Caco-2 (cell line): ENCODE results near the gene RAB19. TPM values are rescaled to one million over a fixed set of nuclear protein-coding genes. Genes with fewer than 3 reads are reported as not detected.

Experiments used
- BruUV-seq: library from RNA; stranded (reverse); fragments of 400-500 nt; replicated peaks from 2 replicates; lab custom pipeline; 2021; lab: Mats Ljungman, UMichigan
- CTCF ChIA-PET: fragments of 300-600 bp; sonication (Branson Sonifier 250); formaldehyde crosslinking; loops from one replicate; lab custom pipeline; 2022; ENCODE audit warnings: antibody characterized with exemption; lab: Charles Lee
- POLR2A ChIA-PET: fragments of 300-600 bp; sonication (Branson Sonifier 250); formaldehyde crosslinking; loops from one replicate; lab custom pipeline; 2022; ENCODE audit warnings: antibody characterized with exemption; lab: Charles Lee
- DNase-seq, 2 experiments: peaks; one replicate each; pipeline versions ENCODE4 v3.0.0 to v3.0.0-alpha.2; 2020 to 2022
- H3K27me3 ChIP-seq: replicated peaks from 2 replicates; pipeline ENCODE4 v1.6.0; 2011; ENCODE audit warnings: low read length; ENCODE audit not compliant: control insufficient read depth, insufficient read depth
- H3K36me3 ChIP-seq: 2 replicates; pipeline ENCODE4 v1.5.1; 2011; ENCODE audit warnings: low read length; ENCODE audit not compliant: control insufficient read depth, insufficient read depth
- H3K4me1 ChIP-seq: fragments of 250-450 bp; sonication (Bioruptor Pico); 2 replicates; pipeline ENCODE4 v1.5.1; 2020; ENCODE audit warnings: mild to moderate bottlenecking
- H3K4me3 ChIP-seq: 2 replicates; pipeline ENCODE4 v1.5.1; 2011; ENCODE audit warnings: low read depth, mild to moderate bottlenecking, control low read depth, low read length
- H3K9me3 ChIP-seq: fragments of 250-450 bp; sonication (Bioruptor Pico); 2 replicates; pipeline ENCODE4 v1.5.1; 2020; ENCODE audit warnings: mild to moderate bottlenecking, moderate library complexity
- H3K27ac Mint-ChIP-seq: one replicate; pipeline ENCODE4 v1.8.0; 2022; ENCODE audit warnings: mixed read lengths; ENCODE audit not compliant: unreplicated experiment
- H3K27me3 Mint-ChIP-seq: one replicate; pipeline ENCODE4 v1.8.0; 2022; ENCODE audit warnings: mixed read lengths; ENCODE audit not compliant: insufficient read depth, unreplicated experiment
- H3K36me3 Mint-ChIP-seq: one replicate; pipeline ENCODE4 v1.8.0; 2022; ENCODE audit warnings: mild to moderate bottlenecking, mixed read lengths; ENCODE audit not compliant: insufficient read depth, unreplicated experiment
- H3K4me1 Mint-ChIP-seq: one replicate; pipeline ENCODE4 v1.8.0; 2022; ENCODE audit warnings: low read depth, mixed read lengths; ENCODE audit not compliant: unreplicated experiment
- H3K4me3 Mint-ChIP-seq: one replicate; pipeline ENCODE4 v1.8.0; 2022; ENCODE audit warnings: mild to moderate bottlenecking, moderate library complexity, mixed read lengths; ENCODE audit not compliant: unreplicated experiment
- H3K9me3 Mint-ChIP-seq: one replicate; pipeline ENCODE4 v1.8.0; 2022; ENCODE audit warnings: mixed read lengths; ENCODE audit not compliant: unreplicated experiment
- intact Hi-C: fragments of 100-400 bp; cut with micrococcal nuclease; formaldehyde crosslinking; loops from one replicate; pipeline ENCODE4 v1.10.0; 2022; ENCODE audit not compliant: unreplicated experiment
- total RNA-seq: library from RNA; stranded (reverse); gene quantifications from 2 replicates; pipeline ENCODE4 v1.2.3, GENCODE V29; 2022
- TF ChIP-seq, protein P1 (sequence below), 2 experiments: fragments of 200-600 bp in 1 of 2; IDR thresholded peaks; 1 replicate in 1 of 2; 2 replicates in 1 of 2; pipeline versions ENCODE4 v1.5.1 to v1.8.0; 2011 to 2022; ENCODE audit warnings: antibody characterized with exemption in 1 of 2, control low read depth in 1 of 2, inconsistent platforms in 1 of 2, low read depth in 1 of 2, low read length in 1 of 2, mild to moderate bottlenecking in 1 of 2, moderate library complexity in 1 of 2; ENCODE audit not compliant: insufficient read depth in 1 of 2, severe bottlenecking in 1 of 2, unreplicated experiment in 1 of 2

The RAB19 gene
- total RNA-seq, 1 experiment from 2014 or later, result 3.8 TPM

DNA sequence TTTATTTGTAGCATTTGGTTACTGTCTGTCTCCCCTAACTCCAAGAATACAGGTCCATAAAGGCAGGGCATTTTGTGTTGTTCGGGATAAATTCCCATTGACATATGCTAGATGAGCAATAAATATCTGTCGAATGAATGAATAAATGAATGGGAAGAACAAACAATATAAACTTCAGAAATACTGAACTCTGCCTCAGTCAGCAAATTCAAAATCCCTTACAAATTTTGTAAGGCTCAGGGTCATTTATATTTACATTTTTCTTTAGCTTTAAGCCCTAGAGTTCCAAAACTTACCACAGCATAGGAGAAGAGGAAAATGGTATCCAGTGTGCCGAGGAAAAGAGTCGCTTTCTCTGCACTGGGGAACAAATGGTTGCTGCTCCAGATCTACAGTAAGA lies 34.6 kb upstream of the RAB19 start:
- CTCF ChIA-PET, result no interaction called here
- no TSS peak for BruUV-seq
- Mint-ChIP-seq H3K36me3 (peaks cover 43% of the 10 kb centered on the region), H3K27ac (no peak overlapping the region), H3K27me3 (no peaks in the 10 kb centered on the region), H3K9me3 (no peaks in the 10 kb centered on the region), H3K4me1 (no peaks in the 10 kb centered on the region), H3K4me3 (no peak overlapping the region)
- Histone ChIP-seq H3K4me1 (no peaks in the 10 kb centered on the region), H3K36me3 (no peaks in the 10 kb centered on the region; the same call in none of the 2 replicates), H3K27me3 (no peaks in the 10 kb centered on the region), H3K4me3 (no peak overlapping the region), H3K9me3 (no peaks in the 10 kb centered on the region)
- POLR2A ChIA-PET, result no interaction called here
- DNase-seq, result no peak
- TF ChIP-seq, protein P1, sequence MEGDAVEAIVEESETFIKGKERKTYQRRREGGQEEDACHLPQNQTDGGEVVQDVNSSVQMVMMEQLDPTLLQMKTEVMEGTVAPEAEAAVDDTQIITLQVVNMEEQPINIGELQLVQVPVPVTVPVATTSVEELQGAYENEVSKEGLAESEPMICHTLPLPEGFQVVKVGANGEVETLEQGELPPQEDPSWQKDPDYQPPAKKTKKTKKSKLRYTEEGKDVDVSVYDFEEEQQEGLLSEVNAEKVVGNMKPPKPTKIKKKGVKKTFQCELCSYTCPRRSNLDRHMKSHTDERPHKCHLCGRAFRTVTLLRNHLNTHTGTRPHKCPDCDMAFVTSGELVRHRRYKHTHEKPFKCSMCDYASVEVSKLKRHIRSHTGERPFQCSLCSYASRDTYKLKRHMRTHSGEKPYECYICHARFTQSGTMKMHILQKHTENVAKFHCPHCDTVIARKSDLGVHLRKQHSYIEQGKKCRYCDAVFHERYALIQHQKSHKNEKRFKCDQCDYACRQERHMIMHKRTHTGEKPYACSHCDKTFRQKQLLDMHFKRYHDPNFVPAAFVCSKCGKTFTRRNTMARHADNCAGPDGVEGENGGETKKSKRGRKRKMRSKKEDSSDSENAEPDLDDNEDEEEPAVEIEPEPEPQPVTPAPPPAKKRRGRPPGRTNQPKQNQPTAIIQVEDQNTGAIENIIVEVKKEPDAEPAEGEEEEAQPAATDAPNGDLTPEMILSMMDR (IDR thresholded peaks at IDR 0.05; ENCODE audit: insufficient read depth in 1 of 2, low read depth in 1 of 2, low read length in 1 of 2, severe bottlenecking in 1 of 2, unreplicated experiment in 1 of 2), result no peak
- intact Hi-C loops, result no loop called here

DNA sequence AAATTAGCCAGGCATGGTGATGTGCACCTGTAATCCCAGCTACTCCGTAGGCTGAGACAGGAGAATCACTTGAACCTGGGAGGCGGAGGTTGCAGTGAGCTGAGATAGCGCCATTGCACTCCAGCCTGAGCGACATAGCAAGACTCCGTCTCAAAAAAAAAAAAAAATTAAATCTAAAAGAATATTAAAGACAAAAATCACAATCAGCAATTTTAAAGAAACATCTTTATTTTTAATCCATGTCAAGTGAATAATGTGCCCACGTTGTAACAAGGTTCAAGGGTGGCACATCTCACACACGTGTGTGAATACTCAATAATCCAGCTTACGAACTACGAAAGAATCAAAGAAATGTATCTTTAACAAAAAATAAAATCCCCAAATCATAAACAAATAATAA lies 28.5 kb upstream of the RAB19 start:
- intact Hi-C loops, result no loop called here
- H3K36me3 Mint-ChIP-seq, result peaks cover 44% of the 10 kb centered on the region
- Histone ChIP-seq H3K4me3 (no peak overlapping the region), H3K27me3 (no peaks in the 10 kb centered on the region), H3K9me3 (no peaks in the 10 kb centered on the region), H3K36me3 (no peaks in the 10 kb centered on the region; the same call in none of the 2 replicates), H3K4me1 (no peaks in the 10 kb centered on the region)
- no peaks in the 10 kb centered on the region for H3K4me1 Mint-ChIP-seq
- no peaks in the 10 kb centered on the region for H3K27me3 Mint-ChIP-seq
- no peak for DNase-seq
- no peak overlapping the region for H3K4me3 Mint-ChIP-seq
- BruUV-seq, result no TSS peak
- no peaks in the 10 kb centered on the region for H3K9me3 Mint-ChIP-seq
- no peak overlapping the region for H3K27ac Mint-ChIP-seq
- CTCF ChIA-PET, result no interaction called here
- POLR2A ChIA-PET, result no interaction called here
- TF ChIP-seq, protein P1 (IDR thresholded peaks at IDR 0.05; ENCODE audit: insufficient read depth in 1 of 2, low read depth in 1 of 2, low read length in 1 of 2, severe bottlenecking in 1 of 2, unreplicated experiment in 1 of 2), result no peak

DNA sequence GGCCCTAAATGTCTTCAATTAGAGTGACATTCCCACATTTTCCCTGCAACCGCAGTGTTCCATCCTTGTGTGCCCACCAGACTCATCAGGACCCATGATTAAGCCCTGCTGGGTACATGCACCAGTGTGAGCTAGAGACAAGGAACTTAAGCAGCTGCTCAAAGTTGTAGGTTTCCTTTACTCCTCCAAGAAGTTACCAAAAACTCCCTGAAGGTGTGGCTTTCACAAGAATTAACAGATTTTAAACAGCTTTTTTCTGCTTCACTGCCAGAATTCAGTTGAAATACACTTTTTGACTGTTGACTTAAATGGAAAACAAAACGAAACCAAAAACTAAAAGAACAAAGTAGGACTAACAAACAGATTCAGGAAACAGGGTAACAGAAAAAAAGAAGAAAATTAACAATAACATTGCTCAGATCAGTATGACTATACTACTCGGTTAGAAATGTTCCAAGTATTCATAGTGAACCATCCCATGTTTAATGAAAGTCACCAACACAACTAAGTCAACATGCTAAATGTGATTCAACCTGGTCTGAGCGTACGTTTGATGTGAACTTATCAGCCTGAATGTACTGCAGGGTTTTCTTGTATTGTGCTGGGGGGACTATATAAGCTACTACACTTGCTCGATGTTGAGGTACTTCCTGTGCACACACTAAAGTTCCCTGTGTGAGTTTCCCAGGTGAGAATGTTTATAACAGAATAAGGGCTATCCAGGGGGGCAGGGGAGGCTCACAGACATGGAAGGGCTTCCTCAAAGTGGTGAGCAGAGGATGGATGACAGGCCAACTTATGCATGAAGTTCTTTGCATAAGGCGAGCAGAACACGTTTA lies 27.7 kb upstream of the RAB19 start:
- Mint-ChIP-seq H3K9me3 (no peaks in the 10 kb centered on the region), H3K27ac (peak overlapping the region; percentile 58), H3K4me3 (no peak overlapping the region), H3K36me3 (peaks cover 44% of the 10 kb centered on the region), H3K27me3 (no peaks in the 10 kb centered on the region), H3K4me1 (no peaks in the 10 kb centered on the region)
- CTCF ChIA-PET, result no interaction called here
- no peaks in the 10 kb centered on the region for H3K4me1 ChIP-seq
- DNase-seq, result no peak
- H3K36me3 ChIP-seq, result no peaks in the 10 kb centered on the region; the same call in none of the 2 replicates
- TF ChIP-seq, protein P1 (IDR thresholded peaks at IDR 0.05; ENCODE audit: insufficient read depth in 1 of 2, low read depth in 1 of 2, low read length in 1 of 2, severe bottlenecking in 1 of 2, unreplicated experiment in 1 of 2), result no peak
- intact Hi-C loops, result no loop called here
- BruUV-seq, result no TSS peak
- H3K9me3 ChIP-seq, result no peaks in the 10 kb centered on the region
- H3K27me3 ChIP-seq, result no peaks in the 10 kb centered on the region
- POLR2A ChIA-PET, result no interaction called here
- no peak overlapping the region for H3K4me3 ChIP-seq
